ENCODE measurements around the gene ITGBL1.

GRCh38 chr13:101730420-101731000, 278.0 kb downstream of the ITGBL1 start:
- TF ChIP-seq CTCF (IDR thresholded peaks at IDR 0.05; ENCODE audit: extremely low read depth in 1 of 2, insufficient read depth in 1 of 2, low read depth in 1 of 2, low read length in 2 of 2): no peak
- no peak for TF ChIP-seq POLR2A (IDR thresholded peaks at IDR 0.05; ENCODE audit: low read depth, low read length)
- TF ChIP-seq EZH2 (IDR thresholded peaks at IDR 0.05; ENCODE audit: borderline replicate concordance, low read depth, low read length, severe bottlenecking): no peak
- TF ChIP-seq POLR2AphosphoS5 (IDR thresholded peaks at IDR 0.05; ENCODE audit: insufficient read depth, low read depth, low read length): no peak
- TF ChIP-seq MAX (IDR thresholded peaks at IDR 0.05; ENCODE audit: insufficient read depth, insufficient read length): no peak

Measured in endothelial cell of umbilical vein (primary cell).